BLaER1 (cell line): ENCODE measurements around the gene JAZF1.

Source experiments
- H3K27ac ChIP-seq: shearing (Covaris generic); formaldehyde crosslinking; 2 replicates; pipeline ENCODE4 v1.8.1; 2022
- H3K27me3 ChIP-seq: shearing (Covaris generic); formaldehyde crosslinking; 2 replicates; pipeline ENCODE4 v1.8.1; 2022
- H3K36me3 ChIP-seq: shearing (Covaris generic); formaldehyde crosslinking; 2 replicates; pipeline ENCODE4 v1.8.1; 2022
- H3K4me1 ChIP-seq: shearing (Covaris generic); formaldehyde crosslinking; 2 replicates; pipeline ENCODE4 v1.8.1; 2022
- H3K4me2 ChIP-seq: shearing (Covaris generic); formaldehyde crosslinking; 2 replicates; pipeline ENCODE4 v1.8.1; 2022
- H3K4me3 ChIP-seq: shearing (Covaris generic); formaldehyde crosslinking; 2 replicates; pipeline ENCODE4 v1.8.1; 2022
- H3K9ac ChIP-seq: shearing (Covaris generic); formaldehyde crosslinking; 2 replicates; pipeline ENCODE4 v1.8.1; 2022
- H3K9me3 ChIP-seq: shearing (Covaris generic); formaldehyde crosslinking; 2 replicates; pipeline ENCODE4 v1.8.1; 2022
- H4K20me1 ChIP-seq: shearing (Covaris generic); formaldehyde crosslinking; 2 replicates; pipeline ENCODE4 v1.8.1; 2022
- Cebpa-rat ChIP-seq: shearing (Covaris generic); IDR thresholded peaks from 2 replicates; pipeline ENCODE4 v1.8.1; 2022

The JAZF1 gene

GRCh38 chr7:27921081-27921836 is 259.3 kb downstream of the JAZF1 start:
- peak overlapping the region; percentile 85 for H3K4me2 ChIP-seq
- 0 out of 2 replicates have a peak, but pooled peaks cover 4% of the 10 kb centered on the region for H3K9me3 ChIP-seq
- no peak overlapping the region for H3K9ac ChIP-seq
- no peaks in the 10 kb centered on the region; the same call in 1 of the 2 replicates for H3K36me3 ChIP-seq
- no peak overlapping the region for H3K4me3 ChIP-seq
- TF ChIP-seq Cebpa-rat: no peak
- no peak overlapping the region for H3K27ac ChIP-seq
- H3K27me3 ChIP-seq: no peaks in the 10 kb centered on the region
- H3K4me1 ChIP-seq: peaks cover 64% of the 10 kb centered on the region
- peaks cover 7% of the 10 kb centered on the region; the same call in 1 of the 2 replicates for H4K20me1 ChIP-seq

DNA sequence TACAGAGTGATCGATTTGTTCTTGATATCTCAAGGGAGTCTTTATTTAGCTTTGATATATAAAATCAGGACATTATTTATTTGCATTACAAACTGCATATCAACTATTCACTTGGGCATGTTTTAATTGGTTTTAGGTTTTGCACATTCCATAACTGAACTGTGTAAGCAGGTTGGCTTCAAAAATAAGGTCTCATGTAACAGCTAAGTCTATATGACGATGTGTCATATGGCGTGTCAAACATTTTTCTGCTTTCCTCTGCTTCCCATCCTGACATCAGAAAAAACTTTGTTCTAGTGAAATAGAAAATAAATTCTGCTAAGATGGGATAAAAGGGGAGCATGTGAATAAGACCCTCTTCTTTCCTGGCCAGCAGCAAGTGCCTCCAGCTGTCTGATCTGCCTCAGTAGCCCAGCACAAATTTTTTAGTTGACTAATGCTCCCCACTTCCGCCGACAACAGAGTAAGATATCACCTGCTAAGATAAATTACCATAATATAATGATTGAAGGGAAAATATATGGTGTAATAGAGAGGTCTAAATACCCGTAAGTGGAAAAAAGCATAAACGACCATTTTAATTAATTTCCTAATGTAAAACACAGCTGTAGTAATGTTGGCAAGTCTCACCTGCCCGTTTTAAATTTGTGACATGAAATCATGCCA is 260.2 kb downstream of the JAZF1 start:
- Histone ChIP-seq H3K9ac (no peak overlapping the region), H3K9me3 (0 out of 2 replicates have a peak, but pooled peaks cover 4% of the 10 kb centered on the region), H3K27me3 (no peaks in the 10 kb centered on the region), H4K20me1 (peaks cover 7% of the 10 kb centered on the region; the same call in 1 of the 2 replicates), H3K4me1 (peaks cover 56% of the 10 kb centered on the region), H3K4me3 (no peak overlapping the region), H3K27ac (no peak overlapping the region), H3K4me2 (no peak overlapping the region), H3K36me3 (no peaks in the 10 kb centered on the region; the same call in 1 of the 2 replicates)
- no peak for TF ChIP-seq Cebpa-rat

GRCh38 chr7:27918503-27918902 is 262.1 kb downstream of the JAZF1 start:
- Histone ChIP-seq H3K27ac (no peak overlapping the region), H3K4me1 (peaks cover 45% of the 10 kb centered on the region), H3K9me3 (0 out of 2 replicates have a peak, but pooled peaks cover 4% of the 10 kb centered on the region), H4K20me1 (peaks cover 7% of the 10 kb centered on the region; the same call in 1 of the 2 replicates), H3K4me2 (0 out of 2 replicates have a peak overlapping the region, but pooled peaks have one; percentile 26), H3K9ac (no peak overlapping the region), H3K27me3 (no peaks in the 10 kb centered on the region), H3K4me3 (no peak overlapping the region), H3K36me3 (no peaks in the 10 kb centered on the region; the same call in 1 of the 2 replicates)
- TF ChIP-seq Cebpa-rat: no peak

- Histone ChIP-seq H3K4me3 (no peak overlapping the region), H3K4me2 (peak overlapping the region; percentile 26; the same call in 1 of the 2 replicates), H3K27ac (no peak overlapping the region), H3K9ac (no peak overlapping the region), H3K4me1 (peaks cover 39% of the 10 kb centered on the region), H3K9me3 (0 out of 2 replicates have a peak, but pooled peaks cover 4% of the 10 kb centered on the region), H4K20me1 (peaks cover 7% of the 10 kb centered on the region; the same call in 1 of the 2 replicates), H3K36me3 (no peaks in the 10 kb centered on the region; the same call in 1 of the 2 replicates), H3K27me3 (no peaks in the 10 kb centered on the region)
- no peak for TF ChIP-seq Cebpa-rat
Observed at GRCh38 chr7:27917774-27918314, 262.8 kb downstream of the JAZF1 start.

- Histone ChIP-seq H3K4me2 (no peak overlapping the region), H3K4me3 (no peak overlapping the region), H4K20me1 (peaks cover under 1% of the 10 kb centered on the region; the same call in 1 of the 2 replicates), H3K36me3 (no peaks in the 10 kb centered on the region; the same call in 1 of the 2 replicates), H3K9ac (no peak overlapping the region), H3K9me3 (0 out of 2 replicates have a peak, but pooled peaks cover 4% of the 10 kb centered on the region), H3K27me3 (no peaks in the 10 kb centered on the region), H3K27ac (no peak overlapping the region), H3K4me1 (peaks cover 32% of the 10 kb centered on the region)
- TF ChIP-seq Cebpa-rat: no peak
Observed at GRCh38 chr7:27917119-27917518, 263.5 kb downstream of the JAZF1 start.

GRCh38 chr7:27916372-27916771 is 264.2 kb downstream of the JAZF1 start:
- no peaks in the 10 kb centered on the region; the same call in 1 of the 2 replicates for H3K36me3 ChIP-seq
- peaks cover 24% of the 10 kb centered on the region for H3K4me1 ChIP-seq
- no peak overlapping the region for H3K27ac ChIP-seq
- H3K27me3 ChIP-seq: no peaks in the 10 kb centered on the region
- H4K20me1 ChIP-seq: no peaks in the 10 kb centered on the region
- no peak overlapping the region for H3K4me2 ChIP-seq
- H3K9me3 ChIP-seq: 0 out of 2 replicates have a peak, but pooled peaks cover 4% of the 10 kb centered on the region
- H3K4me3 ChIP-seq: no peak overlapping the region
- TF ChIP-seq Cebpa-rat: no peak
- H3K9ac ChIP-seq: no peak overlapping the region

GRCh38 chr7:27914409-27914808 is 266.2 kb downstream of the JAZF1 start:
- Histone ChIP-seq H3K4me2 (no peak overlapping the region), H3K9me3 (0 out of 2 replicates have a peak, but pooled peaks cover 4% of the 10 kb centered on the region), H3K36me3 (no peaks in the 10 kb centered on the region; the same call in 1 of the 2 replicates), H3K4me3 (no peak overlapping the region), H3K27ac (no peak overlapping the region), H3K27me3 (no peaks in the 10 kb centered on the region), H3K9ac (no peak overlapping the region), H4K20me1 (no peaks in the 10 kb centered on the region), H3K4me1 (peaks cover 16% of the 10 kb centered on the region)
- no peak for TF ChIP-seq Cebpa-rat

- H3K9ac ChIP-seq: no peak overlapping the region
- TF ChIP-seq Cebpa-rat: no peak
- H3K36me3 ChIP-seq: no peaks in the 10 kb centered on the region; the same call in 1 of the 2 replicates
- no peak overlapping the region for H3K4me2 ChIP-seq
- H3K27me3 ChIP-seq: no peaks in the 10 kb centered on the region
- H3K4me3 ChIP-seq: no peak overlapping the region
- no peaks in the 10 kb centered on the region for H4K20me1 ChIP-seq
- no peak overlapping the region for H3K27ac ChIP-seq
- 0 out of 2 replicates have a peak, but pooled peaks cover 4% of the 10 kb centered on the region for H3K9me3 ChIP-seq
- H3K4me1 ChIP-seq: peaks cover 20% of the 10 kb centered on the region
Observed at GRCh38 chr7:27912751-27913150, 267.8 kb downstream of the JAZF1 start.

DNA sequence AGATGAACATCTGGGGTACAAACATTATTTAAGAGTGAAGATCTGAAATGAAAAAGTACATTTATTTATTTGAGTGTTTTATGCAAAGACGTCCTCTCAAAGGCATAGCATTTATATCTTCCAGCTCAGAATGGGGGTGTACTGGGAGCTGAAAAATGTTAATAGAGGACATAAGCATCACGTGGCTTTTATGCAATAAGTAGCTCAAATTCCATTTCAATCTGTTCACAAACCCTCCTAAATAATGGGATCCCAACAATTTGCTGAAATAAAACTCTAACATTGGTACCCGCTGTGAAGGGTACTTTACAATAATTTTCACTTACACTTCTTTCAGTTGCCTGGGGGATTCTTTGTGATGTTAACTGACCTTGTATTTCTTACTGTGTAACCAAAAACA is 268.7 kb downstream of the JAZF1 start:
- Histone ChIP-seq H3K36me3 (no peaks in the 10 kb centered on the region; the same call in 1 of the 2 replicates), H4K20me1 (no peaks in the 10 kb centered on the region), H3K4me1 (peaks cover 26% of the 10 kb centered on the region), H3K4me2 (no peak overlapping the region), H3K9me3 (0 out of 2 replicates have a peak, but pooled peaks cover 4% of the 10 kb centered on the region), H3K27ac (no peak overlapping the region), H3K9ac (no peak overlapping the region), H3K27me3 (no peaks in the 10 kb centered on the region), H3K4me3 (no peak overlapping the region)
- TF ChIP-seq Cebpa-rat: no peak
